T-helper 1 cell treated with Interleukin-12 subunit alpha and Interleukin-12 subunit beta and Interleukin-4 antibody, amounts not matched to agents 30 μg/mL and 1 μg/mL, for 36 hours (primary cell): ENCODE data around the gene PARP12.

Experiments used
- H3K27ac Mint-ChIP-seq: one replicate; pipeline ENCODE4 v1.8.0; 2021; ENCODE audit warnings: mild to moderate bottlenecking, mixed read lengths
- H3K27me3 Mint-ChIP-seq: one replicate; pipeline ENCODE4 v1.8.0; 2021; ENCODE audit warnings: low read depth, mixed read lengths
- H3K36me3 Mint-ChIP-seq: one replicate; pipeline ENCODE4 v1.8.0; 2021; ENCODE audit warnings: low read depth, mixed read lengths
- H3K4me1 Mint-ChIP-seq: one replicate; pipeline ENCODE4 v1.8.0; 2021; ENCODE audit warnings: low read depth, mixed read lengths
- H3K4me3 Mint-ChIP-seq: one replicate; pipeline ENCODE4 v1.8.0; 2021; ENCODE audit warnings: mild to moderate bottlenecking, moderate library complexity, mixed read lengths
- H3K9me3 Mint-ChIP-seq: one replicate; pipeline ENCODE4 v1.8.0; 2021; ENCODE audit warnings: mixed read lengths

The PARP12 gene

DNA sequence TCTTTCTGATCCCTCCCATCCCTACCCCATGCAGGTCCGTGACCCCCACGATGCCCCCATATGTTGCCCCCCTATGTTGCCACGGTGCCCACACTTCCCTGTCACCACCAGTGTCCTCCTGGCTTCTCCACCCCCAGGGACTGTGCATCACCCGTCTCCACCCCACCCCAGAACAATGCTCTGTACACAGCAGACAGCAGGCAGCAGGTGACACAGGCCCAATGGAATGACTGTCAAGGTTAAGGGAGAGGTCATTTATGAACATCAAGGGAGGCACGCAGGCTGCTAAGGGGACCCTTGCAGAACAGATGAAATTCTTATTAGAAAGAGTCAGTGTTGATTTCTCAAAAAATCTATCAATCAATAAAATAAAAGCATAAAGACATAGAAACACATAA, 71.5 kb downstream of the PARP12 start:
- no peak overlapping the region for H3K4me3 Mint-ChIP-seq
- no peaks in the 10 kb centered on the region for H3K9me3 Mint-ChIP-seq
- no peaks in the 10 kb centered on the region for H3K4me1 Mint-ChIP-seq
- H3K36me3 Mint-ChIP-seq: no peaks in the 10 kb centered on the region
- no peak overlapping the region for H3K27ac Mint-ChIP-seq
- H3K27me3 Mint-ChIP-seq: no peaks in the 10 kb centered on the region

DNA sequence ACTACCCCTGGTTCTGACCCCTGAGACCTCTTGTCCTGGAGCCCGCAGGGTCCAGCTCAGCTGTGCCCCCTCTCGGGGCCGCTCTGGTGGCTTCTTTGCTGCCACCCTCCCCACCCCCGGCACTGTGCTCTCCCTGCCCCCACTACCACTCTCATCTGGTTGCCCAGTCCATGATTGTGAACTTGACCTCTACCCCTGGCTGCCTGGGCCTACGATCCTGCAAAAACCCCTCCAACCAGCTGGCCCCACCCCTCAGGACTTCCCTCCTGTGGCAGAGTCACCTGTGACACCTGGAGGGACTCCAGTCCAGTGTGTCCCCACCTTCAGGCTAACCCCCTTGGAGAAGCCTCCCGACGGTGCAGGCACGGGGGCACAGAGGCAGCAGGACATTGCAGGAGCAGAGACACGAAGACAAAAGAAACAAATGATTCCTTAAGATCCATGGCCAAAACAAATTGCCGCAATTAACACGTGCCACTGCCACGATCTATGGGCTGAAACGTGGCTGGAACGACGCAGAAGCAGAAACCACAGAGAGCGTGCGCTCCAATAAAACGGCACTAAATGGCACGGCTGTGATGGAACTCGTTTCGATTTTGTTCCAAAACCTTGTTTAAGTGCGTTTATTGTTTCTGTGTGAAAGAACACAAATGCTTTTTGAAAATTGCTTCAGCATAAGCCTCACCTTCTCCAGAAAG, 72.0 kb downstream of the PARP12 start:
- Mint-ChIP-seq H3K27ac (no peak overlapping the region), H3K36me3 (no peaks in the 10 kb centered on the region), H3K4me3 (no peak overlapping the region), H3K9me3 (no peaks in the 10 kb centered on the region), H3K27me3 (no peaks in the 10 kb centered on the region), H3K4me1 (no peaks in the 10 kb centered on the region)

DNA sequence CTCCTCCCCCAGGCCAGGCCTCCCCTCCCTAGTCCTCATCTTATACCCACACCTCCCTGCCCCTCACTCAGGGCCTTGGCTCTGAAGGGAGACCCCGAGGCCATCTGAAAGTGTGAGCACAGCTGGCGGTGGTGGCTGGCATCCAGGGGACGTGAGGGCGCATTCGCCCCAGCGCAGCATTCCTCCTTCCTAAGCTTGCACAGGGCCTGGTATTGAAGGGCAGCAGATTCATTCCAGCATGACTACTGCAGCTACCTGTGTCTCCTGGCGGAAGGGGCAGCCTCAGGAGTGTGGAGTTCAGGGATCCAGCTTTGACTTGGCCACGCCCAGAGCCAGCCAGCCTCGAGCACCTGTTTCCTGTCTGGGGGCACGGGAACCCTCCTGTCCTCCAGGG, 72.6 kb downstream of the PARP12 start:
- Mint-ChIP-seq H3K4me1 (no peaks in the 10 kb centered on the region), H3K27me3 (no peaks in the 10 kb centered on the region), H3K9me3 (no peaks in the 10 kb centered on the region), H3K36me3 (no peaks in the 10 kb centered on the region), H3K27ac (no peak overlapping the region), H3K4me3 (no peak overlapping the region)

DNA sequence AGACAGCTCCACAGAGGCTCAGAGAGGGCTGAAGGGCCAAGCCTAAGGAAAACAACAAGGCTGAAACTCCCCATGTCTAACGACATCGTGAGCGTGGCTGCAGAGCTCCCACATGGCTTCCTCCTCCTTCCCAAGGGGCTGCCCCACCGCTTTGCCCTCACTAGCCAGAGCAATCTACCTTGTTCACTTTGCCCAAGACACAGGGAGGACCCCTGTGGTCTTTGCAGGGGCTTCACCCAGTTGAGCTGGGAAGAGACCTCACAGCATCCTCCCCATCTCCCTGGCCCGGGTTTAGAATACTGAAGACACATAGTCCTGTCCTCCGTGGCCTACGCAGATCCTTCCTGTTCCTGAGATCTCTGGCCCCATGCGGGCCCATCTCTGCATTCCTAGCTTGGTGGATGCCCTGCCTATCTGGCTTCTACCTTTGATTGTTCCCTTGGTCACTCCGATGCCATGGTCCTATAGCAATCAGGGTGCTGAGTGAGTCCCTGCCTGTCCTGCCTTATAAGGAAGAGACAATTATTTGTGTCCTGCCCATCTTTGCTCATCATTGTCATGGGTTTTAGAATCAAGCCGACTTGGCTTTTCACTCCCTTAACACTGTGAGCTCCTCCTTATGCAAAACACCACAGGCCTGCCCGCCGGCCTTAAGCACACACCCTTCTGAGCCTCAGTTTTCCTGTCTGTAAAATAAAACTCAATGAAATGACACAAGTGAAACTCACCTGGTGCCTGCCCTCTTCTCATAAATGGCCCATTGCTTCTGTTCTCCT, 73.2 kb downstream of the PARP12 start:
- no peak overlapping the region for H3K27ac Mint-ChIP-seq
- no peak overlapping the region for H3K4me3 Mint-ChIP-seq
- peaks cover 3% of the 10 kb centered on the region for H3K27me3 Mint-ChIP-seq
- H3K36me3 Mint-ChIP-seq: no peaks in the 10 kb centered on the region
- no peaks in the 10 kb centered on the region for H3K9me3 Mint-ChIP-seq
- H3K4me1 Mint-ChIP-seq: peaks cover 2% of the 10 kb centered on the region

- H3K27me3 Mint-ChIP-seq: peaks cover 18% of the 10 kb centered on the region
- no peaks in the 10 kb centered on the region for H3K9me3 Mint-ChIP-seq
- no peak overlapping the region for H3K27ac Mint-ChIP-seq
- no peak overlapping the region for H3K4me3 Mint-ChIP-seq
- H3K36me3 Mint-ChIP-seq: no peaks in the 10 kb centered on the region
- peaks cover 2% of the 10 kb centered on the region for H3K4me1 Mint-ChIP-seq
These were observed 74.8 kb downstream of the PARP12 start for GRCh38 chr7:139987691-139988516.

DNA sequence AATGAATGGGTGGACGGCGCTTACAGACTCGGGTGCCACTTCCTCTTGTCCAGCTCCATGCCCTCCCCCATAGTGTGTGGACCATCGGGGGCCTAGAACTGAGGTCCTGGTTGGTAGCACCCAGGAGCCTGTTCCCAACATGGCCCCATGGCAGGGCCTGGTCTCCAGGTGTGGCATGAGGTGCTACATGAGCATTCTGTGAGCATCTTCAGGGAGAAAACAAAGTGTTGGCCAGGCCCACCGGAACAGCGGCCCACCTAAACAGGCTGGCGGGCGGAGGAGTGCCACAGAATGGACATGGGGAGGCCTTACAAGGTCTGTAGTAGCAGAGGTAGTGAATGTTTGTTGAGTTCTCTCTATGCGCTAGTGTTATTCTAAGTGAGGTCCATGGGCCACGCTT, 76.9 kb downstream of the PARP12 start:
- Mint-ChIP-seq H3K4me3 (no peak overlapping the region), H3K27me3 (peaks cover 19% of the 10 kb centered on the region), H3K9me3 (no peaks in the 10 kb centered on the region), H3K27ac (no peak overlapping the region), H3K36me3 (no peaks in the 10 kb centered on the region), H3K4me1 (peaks cover 6% of the 10 kb centered on the region)

GRCh38 chr7:139984642-139985539, 77.9 kb downstream of the PARP12 start:
- Mint-ChIP-seq H3K4me1 (peaks cover 12% of the 10 kb centered on the region), H3K36me3 (no peaks in the 10 kb centered on the region), H3K27ac (no peak overlapping the region), H3K27me3 (peaks cover 19% of the 10 kb centered on the region), H3K9me3 (no peaks in the 10 kb centered on the region), H3K4me3 (no peak overlapping the region)

GRCh38 chr7:139982927-139983920, 79.5 kb downstream of the PARP12 start:
- Mint-ChIP-seq H3K36me3 (no peaks in the 10 kb centered on the region), H3K27ac (no peak overlapping the region), H3K9me3 (no peaks in the 10 kb centered on the region), H3K27me3 (peaks cover 19% of the 10 kb centered on the region), H3K4me1 (peaks cover 12% of the 10 kb centered on the region), H3K4me3 (no peak overlapping the region)

DNA sequence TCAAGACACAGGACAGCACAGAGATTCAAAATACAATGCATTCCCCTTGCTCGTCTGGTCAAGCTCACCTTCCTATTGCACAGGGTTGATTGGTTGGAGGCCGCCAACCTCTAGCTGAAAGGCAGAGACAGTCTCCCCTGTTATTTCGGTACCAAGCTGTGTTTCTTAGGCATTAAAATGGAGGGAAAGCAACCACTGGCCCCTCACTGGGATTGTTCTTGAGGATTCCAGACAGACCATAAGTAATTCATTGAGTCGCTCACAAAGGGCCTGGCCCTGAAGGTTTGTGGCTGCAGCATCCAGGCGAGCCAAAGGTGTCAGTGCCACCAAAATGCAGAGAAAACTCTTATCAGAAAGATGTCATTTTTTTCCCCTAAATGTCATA, 81.2 kb downstream of the PARP12 start:
- peaks cover 19% of the 10 kb centered on the region for H3K27me3 Mint-ChIP-seq
- H3K36me3 Mint-ChIP-seq: no peaks in the 10 kb centered on the region
- H3K27ac Mint-ChIP-seq: peak overlapping the region; percentile 49
- peaks cover 19% of the 10 kb centered on the region for H3K4me1 Mint-ChIP-seq
- no peak overlapping the region for H3K4me3 Mint-ChIP-seq
- no peaks in the 10 kb centered on the region for H3K9me3 Mint-ChIP-seq

DNA sequence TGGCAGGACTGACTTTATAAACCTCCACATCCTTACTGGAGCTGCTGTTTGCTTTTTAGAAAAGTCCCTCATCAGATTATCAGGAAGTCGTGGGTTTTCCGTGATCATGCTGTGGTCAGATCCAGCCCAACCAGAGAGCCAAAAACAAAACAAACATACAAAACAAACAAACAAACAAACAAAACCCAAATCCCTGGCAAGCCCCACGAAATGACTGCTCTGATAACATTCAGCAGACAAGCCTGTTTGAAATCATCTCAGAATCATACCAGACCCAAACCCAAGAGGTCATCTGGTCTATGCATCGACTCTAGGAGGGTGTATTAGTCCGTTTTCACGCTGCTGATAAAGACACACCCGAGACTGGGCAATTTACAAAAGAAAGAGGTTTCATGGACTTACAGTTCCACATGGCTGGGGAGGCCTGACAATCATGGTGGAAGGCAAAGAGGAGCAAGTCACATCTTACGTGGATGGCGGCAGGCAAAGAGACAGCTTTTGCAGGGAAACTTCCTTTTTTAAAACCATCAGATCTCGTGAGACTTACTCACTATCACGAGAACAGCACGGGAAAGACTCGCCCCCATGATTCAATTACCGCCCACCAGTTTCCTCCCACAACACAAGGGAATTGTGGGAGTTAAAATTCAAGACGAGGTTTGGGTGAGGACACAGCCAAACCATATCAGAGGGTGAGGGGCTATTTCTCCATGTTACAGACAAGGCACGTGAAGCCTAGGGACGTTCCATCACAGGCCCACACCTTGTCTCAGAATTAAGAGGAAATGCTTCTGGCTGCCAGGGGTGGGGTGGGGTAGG, 85.7 kb downstream of the PARP12 start:
- Mint-ChIP-seq H3K27ac (no peak overlapping the region), H3K4me1 (peaks cover 19% of the 10 kb centered on the region), H3K36me3 (no peaks in the 10 kb centered on the region)

DNA sequence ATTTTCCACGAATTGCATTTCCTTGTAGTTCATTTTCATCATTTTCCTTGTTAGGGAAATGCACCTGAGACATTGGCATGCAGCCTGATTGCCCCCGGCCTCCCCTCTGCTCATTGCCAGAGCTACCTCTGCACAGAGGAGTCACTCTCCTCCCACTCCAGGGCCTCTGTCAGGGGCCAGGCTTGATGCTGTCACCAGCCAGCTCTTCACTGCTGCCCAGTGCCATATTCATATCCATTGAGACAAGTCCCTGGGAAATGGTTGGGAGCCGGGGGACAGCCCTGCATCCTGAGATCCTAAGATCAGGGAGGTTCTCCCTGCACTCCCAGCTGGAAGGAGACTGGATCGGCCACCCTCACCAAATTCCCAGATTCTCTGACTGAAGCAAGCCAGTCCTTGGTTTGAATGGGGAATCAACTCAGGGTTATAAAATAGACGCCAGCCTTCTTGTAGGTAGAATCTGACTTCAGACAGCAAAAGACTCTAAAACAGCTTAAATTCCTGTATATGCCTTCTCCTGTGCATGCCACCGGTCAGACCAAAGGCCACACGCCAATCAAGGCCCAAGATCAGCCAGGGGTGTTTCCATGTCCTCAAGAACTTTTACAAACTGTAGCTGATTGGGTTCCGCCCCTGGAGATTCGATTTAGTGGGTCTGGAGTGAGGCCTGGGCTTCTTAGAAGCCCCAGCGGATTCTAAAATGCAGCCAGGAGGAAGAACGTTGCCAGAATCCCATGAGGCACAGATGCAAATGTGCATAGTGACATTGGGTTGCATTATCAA, 86.5 kb downstream of the PARP12 start:
- no peak overlapping the region for H3K27ac Mint-ChIP-seq
- no peaks in the 10 kb centered on the region for H3K9me3 Mint-ChIP-seq
- no peak overlapping the region for H3K4me3 Mint-ChIP-seq
- peaks cover 14% of the 10 kb centered on the region for H3K27me3 Mint-ChIP-seq
- no peaks in the 10 kb centered on the region for H3K36me3 Mint-ChIP-seq
- H3K4me1 Mint-ChIP-seq: peaks cover 15% of the 10 kb centered on the region

More for the DNA sequence above, 85.7 kb downstream of the PARP12 start:
- Mint-ChIP-seq H3K4me3 (no peak overlapping the region), H3K27me3 (peaks cover 14% of the 10 kb centered on the region), H3K9me3 (no peaks in the 10 kb centered on the region)
